Body of pancreas (tissue), 4 donors: Measurements from ENCODE around the gene NFYB. TPM values are rescaled to one million over a fixed set of nuclear protein-coding genes. Genes with fewer than 3 reads are reported as not detected.

Experiments
- ATAC-seq: fragments of 150-250 bp; one replicate; pipeline ENCODE4 v1.9.1; 2016
- DNase-seq, 4 donors: peaks; one replicate each; pipeline ENCODE4 v3.0.0-alpha.2; 2019
- H3K27ac ChIP-seq, 4 donors: fragments of 200-600 bp; sonication (generic); 1 replicate in 3 of 4; 2 replicates in 1 of 4; pipeline versions ENCODE4 v1.5.1 to v1.6.1; 2016 to 2019; ENCODE audit warnings: mild to moderate bottlenecking in 1 of 4, mixed read lengths in 1 of 4, moderate library complexity in 1 of 4
- H3K27me3 ChIP-seq, 2 donors: fragments of 200-600 bp; sonication (generic); one replicate each; pipeline ENCODE4 v1.6.0; 2016; ENCODE audit warnings: mild to moderate bottlenecking in 1 of 2
- H3K36me3 ChIP-seq, 2 donors: fragments of 200-600 bp; sonication (generic); replicated peaks in 1 of 2; 2 replicates each; pipeline ENCODE4 v1.5.1; 2016; ENCODE audit warnings: low read depth in 2 of 2; ENCODE audit not compliant: insufficient read depth in 1 of 2
- H3K4me1 ChIP-seq: fragments of 200-600 bp; sonication (generic); one replicate; pipeline ENCODE4 v1.6.0; 2016
- H3K4me3 ChIP-seq, 2 donors: fragments of 200-600 bp; sonication (generic); 1 replicate in 1 of 2; 2 replicates in 1 of 2; pipeline ENCODE4 v1.5.1; 2016 to 2019
- H3K9me3 ChIP-seq, 3 donors: fragments of 200-600 bp; sonication (generic); 1 replicate in 2 of 3; 2 replicates in 1 of 3; pipeline ENCODE4 v1.5.1; 2016
- POLR2A ChIP-seq, 3 donors: fragments of 450-650 bp; IDR thresholded peaks; one replicate each; pipeline ENCODE4 v1.6.1; 2016; ENCODE audit warnings: antibody characterized with exemption in 3 of 3, mild to moderate bottlenecking in 2 of 3
- whole genome bisulfite sequencing, 2 donors: methylation state at CpG; one replicate each; pipeline ENCODE4 v1.1.5; 2017; 5-methylcytosine and 5-hydroxymethylcytosine counted together
- intact Hi-C: fragments of 100-400 bp; cut with DNase I; formaldehyde crosslinking; loops from one replicate; pipeline ENCODE4 v1.15.1; 2023
- total RNA-seq, 2 donors: library from RNA; depleted of rRNA; stranded (reverse); fragments of >200 nt; gene quantifications; one replicate each; pipeline ENCODE4 v1.1.0, GENCODE V29; 2016
- TF ChIP-seq, protein P1 (sequence below), 7 experiments: fragments of 450-650 bp in 4 of 7; fragments of 200-600 bp in 3 of 7; sonication (generic) in 3 of 7; IDR thresholded peaks; one replicate each; pipeline ENCODE4 v1.5.1; 2016 to 2019; ENCODE audit warnings: antibody characterized with exemption in 7 of 7

Gene NFYB
- total RNA-seq, 2 donors from 2014 or later, result 15.2 to 15.6 TPM

DNA sequence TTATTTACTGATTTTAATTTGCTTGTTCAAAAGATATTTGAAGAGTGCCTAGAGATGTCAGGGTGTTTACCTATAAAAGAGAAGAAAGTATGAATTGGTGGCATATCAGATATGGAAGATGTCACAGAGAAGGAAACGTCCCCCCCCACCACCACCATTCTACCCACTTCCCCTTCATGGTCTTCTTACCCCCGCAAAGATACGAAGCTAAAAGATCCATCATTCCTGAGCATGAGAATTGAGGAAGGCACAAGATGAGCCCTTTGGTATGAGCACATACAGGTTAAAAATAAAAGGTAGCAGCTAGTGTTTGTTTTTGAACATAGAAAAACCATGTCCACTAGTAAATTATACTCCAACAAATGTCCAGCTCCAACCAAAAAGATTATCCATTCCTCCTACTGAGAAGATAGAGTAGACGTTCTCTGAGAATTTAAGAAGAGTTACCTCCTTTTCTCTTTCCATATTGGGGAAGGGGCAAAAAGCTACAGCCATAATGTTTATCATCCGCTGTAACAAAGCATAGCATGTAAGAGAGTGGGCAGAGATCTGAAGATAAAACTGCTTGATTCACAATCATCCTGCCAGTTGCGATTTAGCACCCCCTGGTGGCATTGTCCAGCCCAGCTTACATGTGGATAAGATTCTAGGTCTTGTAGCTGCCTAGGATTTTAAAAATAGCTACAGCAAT, 29.1 kb downstream of the NFYB start:
- Histone ChIP-seq H3K27ac (no peak overlapping the region), H3K4me3 (no peak overlapping the region), H3K27me3 (no peaks in the 10 kb centered on the region), H3K9me3 (no peaks in the 10 kb centered on the region), H3K4me1 (peaks cover 19% of the 10 kb centered on the region), H3K36me3 (no peaks in the 10 kb centered on the region)
- DNase-seq (peak; percentile 73 to 85 (median 78)), ATAC-seq (peak; percentile 82)
- no peak for TF ChIP-seq POLR2A (IDR thresholded peaks at IDR 0.05)
- TF ChIP-seq, protein P1, sequence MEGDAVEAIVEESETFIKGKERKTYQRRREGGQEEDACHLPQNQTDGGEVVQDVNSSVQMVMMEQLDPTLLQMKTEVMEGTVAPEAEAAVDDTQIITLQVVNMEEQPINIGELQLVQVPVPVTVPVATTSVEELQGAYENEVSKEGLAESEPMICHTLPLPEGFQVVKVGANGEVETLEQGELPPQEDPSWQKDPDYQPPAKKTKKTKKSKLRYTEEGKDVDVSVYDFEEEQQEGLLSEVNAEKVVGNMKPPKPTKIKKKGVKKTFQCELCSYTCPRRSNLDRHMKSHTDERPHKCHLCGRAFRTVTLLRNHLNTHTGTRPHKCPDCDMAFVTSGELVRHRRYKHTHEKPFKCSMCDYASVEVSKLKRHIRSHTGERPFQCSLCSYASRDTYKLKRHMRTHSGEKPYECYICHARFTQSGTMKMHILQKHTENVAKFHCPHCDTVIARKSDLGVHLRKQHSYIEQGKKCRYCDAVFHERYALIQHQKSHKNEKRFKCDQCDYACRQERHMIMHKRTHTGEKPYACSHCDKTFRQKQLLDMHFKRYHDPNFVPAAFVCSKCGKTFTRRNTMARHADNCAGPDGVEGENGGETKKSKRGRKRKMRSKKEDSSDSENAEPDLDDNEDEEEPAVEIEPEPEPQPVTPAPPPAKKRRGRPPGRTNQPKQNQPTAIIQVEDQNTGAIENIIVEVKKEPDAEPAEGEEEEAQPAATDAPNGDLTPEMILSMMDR (IDR thresholded peaks at IDR 0.05), result peak; percentile 71 to 90 (median 75)
- intact Hi-C loops, result loop anchor here (10.0 kb wide), 2 partner anchors 144 to 234 kb away; partner anchors contain the start of gene TDG
- 32 to 38% methylated on average over 6 of the region's 6 CpGs for WGBS, 2 donors

DNA sequence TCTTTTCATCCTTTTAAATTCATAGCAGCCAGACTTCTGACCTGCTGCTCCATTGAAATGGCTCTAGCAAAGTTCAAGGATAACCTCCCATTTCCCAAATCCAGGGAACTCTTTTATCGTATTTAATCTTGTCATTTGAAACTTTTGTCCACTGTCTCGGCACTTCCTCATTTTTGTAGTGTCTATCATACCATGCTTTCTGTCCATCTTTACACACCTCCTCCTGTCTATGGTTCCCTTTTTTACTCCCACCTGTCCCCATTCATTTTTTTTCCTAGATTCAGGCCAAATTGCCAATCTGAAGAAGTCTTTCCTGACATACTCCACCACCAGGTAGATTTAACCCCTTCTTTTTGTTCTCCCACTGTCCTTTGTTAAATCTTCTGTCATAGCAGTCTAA, 31.0 kb downstream of the NFYB start:
- peaks cover 0 to 4% of the 10 kb centered on the region in 2 donors for H3K36me3 ChIP-seq
- H3K9me3 ChIP-seq, result no peaks in the 10 kb centered on the region
- no peaks in the 10 kb centered on the region for H3K27me3 ChIP-seq
- no peak overlapping the region for H3K4me3 ChIP-seq
- no peak overlapping the region for H3K27ac ChIP-seq
- intact Hi-C loops, result loop anchor here (10.0 kb wide), 2 partner anchors 142 to 232 kb away; partner anchors contain the start of gene TDG
- no peak for DNase-seq
- no peak for ATAC-seq
- WGBS, 2 donors, result 72 to 86% methylated on average over 2 of the region's 2 CpGs
- peaks cover 19% of the 10 kb centered on the region for H3K4me1 ChIP-seq
- no peak for TF ChIP-seq POLR2A (IDR thresholded peaks at IDR 0.05)
- TF ChIP-seq, protein P1 (IDR thresholded peaks at IDR 0.05), result no peak

DNA sequence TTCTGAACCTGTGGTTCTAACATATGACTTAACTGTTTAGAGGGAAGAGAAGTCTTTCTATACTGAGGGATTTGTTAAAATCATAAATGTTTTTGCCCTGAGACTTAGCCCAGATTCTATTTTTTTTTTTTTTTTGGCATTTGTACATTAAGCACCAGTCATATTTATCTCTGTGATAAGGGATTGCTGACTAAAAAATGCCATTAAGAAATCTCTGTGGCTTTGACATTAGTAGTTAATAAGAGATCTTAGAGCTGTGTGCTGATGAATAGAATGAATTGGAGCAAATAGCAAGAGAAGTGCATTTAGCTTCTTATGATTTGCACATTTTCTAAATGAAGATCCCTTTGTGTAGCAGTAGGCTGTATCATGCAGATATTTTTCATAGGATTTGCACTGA, 32.5 kb downstream of the NFYB start:
- DNase-seq, result no peak
- no peaks in the 10 kb centered on the region for H3K27me3 ChIP-seq
- H3K27ac ChIP-seq, result no peak overlapping the region
- H3K4me1 ChIP-seq, result peaks cover 19% of the 10 kb centered on the region
- H3K4me3 ChIP-seq, result no peak overlapping the region
- intact Hi-C loops, result loop anchor here (10.0 kb wide), 2 partner anchors 141 to 231 kb away; partner anchors contain the start of gene TDG
- no peak for TF ChIP-seq POLR2A (IDR thresholded peaks at IDR 0.05)
- TF ChIP-seq, protein P1 (IDR thresholded peaks at IDR 0.05), result no peak
- peaks cover 0 to 9% of the 10 kb centered on the region in 2 donors for H3K36me3 ChIP-seq
- no peak for ATAC-seq
- H3K9me3 ChIP-seq, result no peaks in the 10 kb centered on the region

DNA sequence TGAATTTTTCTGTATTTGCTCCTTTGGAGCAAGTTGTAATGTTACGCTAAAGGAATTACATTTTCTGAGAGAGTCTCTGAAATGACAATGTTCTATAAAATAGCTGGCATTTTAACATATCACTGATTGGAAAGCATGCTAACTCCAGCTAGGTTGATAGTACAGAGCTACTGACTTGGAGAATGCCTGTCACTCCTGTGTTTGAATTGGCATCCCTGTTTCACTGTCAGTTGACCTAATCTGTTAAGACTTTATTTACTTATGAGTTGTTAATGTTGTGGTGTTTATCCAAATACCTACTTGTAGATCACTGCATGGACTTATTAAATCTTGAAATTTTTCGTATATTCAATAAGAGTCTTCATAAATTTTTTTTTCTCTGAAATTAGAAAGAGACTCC, 40.1 kb downstream of the NFYB start:
- Histone ChIP-seq H3K4me3 (no peak overlapping the region), H3K4me1 (no peaks in the 10 kb centered on the region), H3K9me3 (no peaks in the 10 kb centered on the region), H3K36me3 (peaks cover 0 to 25% of the 10 kb centered on the region in 2 donors), H3K27me3 (no peaks in the 10 kb centered on the region), H3K27ac (no peak overlapping the region)
- intact Hi-C loops, result no loop called here
- TF ChIP-seq POLR2A (IDR thresholded peaks at IDR 0.05), result no peak
- TF ChIP-seq, protein P1 (IDR thresholded peaks at IDR 0.05), result no peak
- DNase-seq, result no peak
- ATAC-seq, result no peak
- 96 to 100% methylated on average over 2 of the region's 2 CpGs for WGBS, 2 donors

DNA sequence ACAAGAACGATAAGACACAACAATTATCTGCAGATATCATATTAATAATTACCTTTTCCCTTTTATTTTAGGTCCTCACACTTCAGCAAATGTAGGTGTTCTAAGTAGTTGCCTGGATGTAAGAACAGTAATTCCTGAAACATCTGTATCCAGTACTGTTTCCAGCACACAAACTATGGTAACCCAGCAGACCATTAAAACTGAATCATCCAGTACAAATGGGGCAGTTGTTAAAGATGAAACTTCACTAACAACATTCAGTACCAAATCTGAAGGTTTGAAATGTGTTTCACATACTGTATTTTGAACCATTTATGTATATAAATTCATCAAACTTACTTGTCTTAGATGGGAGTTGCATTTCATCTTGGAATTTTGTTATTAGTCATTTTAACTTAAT, 42.7 kb downstream of the NFYB start:
- intact Hi-C loops, result no loop called here
- Histone ChIP-seq H3K4me1 (no peaks in the 10 kb centered on the region), H3K9me3 (no peaks in the 10 kb centered on the region), H3K4me3 (no peak overlapping the region), H3K27ac (no peak overlapping the region), H3K36me3 (peaks cover 0 to 23% of the 10 kb centered on the region in 2 donors), H3K27me3 (no peaks in the 10 kb centered on the region)
- WGBS, 2 donors, result 38 to 49% methylated on average over 1 of the region's 1 CpG
- TF ChIP-seq, protein P1 (IDR thresholded peaks at IDR 0.05), result no peak
- no peak for TF ChIP-seq POLR2A (IDR thresholded peaks at IDR 0.05)
- DNase-seq, result no peak
- ATAC-seq, result no peak
